H9 (cell line): Measurements from ENCODE around the gene ZBTB7A. TPM values are rescaled to one million over a fixed set of nuclear protein-coding genes. Genes with fewer than 3 reads are reported as not detected.

Source experiments
- DNase-seq: peaks from one replicate; pipeline ENCODE4 v3.0.0-alpha.2; 2017
- H2AFZ ChIP-seq: one replicate; pipeline ENCODE4 v1.6.1; 2013; ENCODE audit warnings: mild to moderate bottlenecking, low read length, control low read depth, moderate library complexity
- H2AK5ac ChIP-seq: 2 replicates; pipeline ENCODE4 v1.6.1; 2013; ENCODE audit warnings: low read length, control low read depth, mixed read lengths; ENCODE audit not compliant: insufficient read length
- H2BK120ac ChIP-seq: one replicate; pipeline ENCODE4 v1.6.1; 2013; ENCODE audit warnings: low read depth, mild to moderate bottlenecking, low read length, control low read depth, inconsistent platforms; ENCODE audit not compliant: poor library complexity, severe bottlenecking
- H2BK12ac ChIP-seq: 2 replicates; pipeline ENCODE4 v1.6.1; 2013; ENCODE audit warnings: low read length, control low read depth, mixed read lengths, low read depth; ENCODE audit not compliant: insufficient read length
- H2BK15ac ChIP-seq: 2 replicates; pipeline ENCODE4 v1.6.1; 2013; ENCODE audit warnings: low read depth, low read length, control low read depth
- H2BK20ac ChIP-seq: one replicate; pipeline ENCODE4 v1.6.1; 2013; ENCODE audit warnings: low read depth, mild to moderate bottlenecking, low read length, control low read depth, inconsistent platforms; ENCODE audit not compliant: poor library complexity, severe bottlenecking
- H2BK5ac ChIP-seq: 2 replicates; pipeline ENCODE4 v1.6.1; 2013; ENCODE audit warnings: low read length, control low read depth, mixed read lengths; ENCODE audit not compliant: insufficient read length
- H3K14ac ChIP-seq: 2 replicates; pipeline ENCODE4 v1.6.1; 2013; ENCODE audit warnings: low read length, control low read depth; ENCODE audit not compliant: insufficient read depth
- H3K18ac ChIP-seq: 2 replicates; pipeline ENCODE4 v1.6.1; 2013; ENCODE audit warnings: low read depth, mild to moderate bottlenecking, mixed read lengths, low read length, control low read depth; ENCODE audit not compliant: insufficient read length
- H3K23ac ChIP-seq: 2 replicates; pipeline ENCODE4 v1.6.1; 2013; ENCODE audit warnings: low read length, control low read depth, mixed read lengths, low read depth; ENCODE audit not compliant: insufficient read length
- H3K23me2 ChIP-seq: 2 replicates; pipeline ENCODE4 v1.6.1; 2013; ENCODE audit warnings: low read depth, mild to moderate bottlenecking, mixed read lengths, low read length, control low read depth; ENCODE audit not compliant: insufficient read length, poor library complexity, severe bottlenecking
- H3K27ac ChIP-seq: 2 replicates; pipeline ENCODE4 v1.5.1; 2013; ENCODE audit warnings: low read length, control low read depth, mixed read lengths, low read depth; ENCODE audit not compliant: insufficient read length
- H3K27me3 ChIP-seq: 2 replicates; pipeline ENCODE4 v1.6.1; 2013; ENCODE audit warnings: low read length, control low read depth, inconsistent platforms; ENCODE audit not compliant: insufficient read depth
- H3K4ac ChIP-seq: 2 replicates; pipeline ENCODE4 v1.6.1; 2013; ENCODE audit warnings: low read depth, mild to moderate bottlenecking, control low read depth, inconsistent platforms, low read length, moderate library complexity
- H3K4me1 ChIP-seq: 2 replicates; pipeline ENCODE4 v1.6.1; 2013; ENCODE audit warnings: low read length, control low read depth, inconsistent platforms; ENCODE audit not compliant: insufficient read depth
- H3K4me2 ChIP-seq: 2 replicates; pipeline ENCODE4 v1.6.1; 2013; ENCODE audit warnings: low read length, control low read depth, mixed read lengths; ENCODE audit not compliant: insufficient read length, insufficient read depth
- H3K56ac ChIP-seq: 2 replicates; pipeline ENCODE4 v1.6.1; 2013; ENCODE audit warnings: low read depth, mild to moderate bottlenecking, mixed read lengths, low read length, control low read depth; ENCODE audit not compliant: insufficient read length
- H3K79me1 ChIP-seq: 2 replicates; pipeline ENCODE4 v1.6.1; 2013; ENCODE audit warnings: low read depth, mild to moderate bottlenecking, moderate library complexity, low read length, control low read depth, inconsistent platforms; ENCODE audit not compliant: insufficient read depth, poor library complexity, severe bottlenecking
- H3K79me2 ChIP-seq: 2 replicates; pipeline ENCODE4 v1.6.1; 2013; ENCODE audit warnings: low read length, control low read depth, inconsistent platforms; ENCODE audit not compliant: insufficient read depth
- H3K9ac ChIP-seq: 2 replicates; pipeline ENCODE4 v1.6.1; 2013; ENCODE audit warnings: low read length, control low read depth, mixed read lengths; ENCODE audit not compliant: insufficient read length; ENCODE audit errors: extremely low read depth
- H3K9me3 ChIP-seq: one replicate; pipeline ENCODE4 v1.6.1; 2013; ENCODE audit warnings: low read depth, low read length, inconsistent platforms; ENCODE audit not compliant: control insufficient read depth
- H3T11ph ChIP-seq: one replicate; pipeline ENCODE4 v1.6.1; 2013; ENCODE audit warnings: mild to moderate bottlenecking, low read length, control low read depth, inconsistent platforms
- H4K20me1 ChIP-seq: one replicate; pipeline ENCODE4 v1.6.1; 2013; ENCODE audit not compliant: control insufficient read depth, insufficient read length, insufficient read depth
- H4K5ac ChIP-seq: 2 replicates; pipeline ENCODE4 v1.6.1; 2013; ENCODE audit warnings: low read depth, mild to moderate bottlenecking, mixed read lengths, low read length, control low read depth; ENCODE audit not compliant: insufficient read length
- H4K8ac ChIP-seq: replicated peaks from 2 replicates; pipeline ENCODE4 v1.6.1; 2013; ENCODE audit warnings: low read length, control low read depth, mixed read lengths, low read depth; ENCODE audit not compliant: insufficient read length
- H4K91ac ChIP-seq: 2 replicates; pipeline ENCODE4 v1.6.1; 2013; ENCODE audit warnings: low read depth, mild to moderate bottlenecking, moderate library complexity, mixed read lengths, low read length, control low read depth; ENCODE audit not compliant: insufficient read length
- H3K27ac Mint-ChIP-seq, 3 experiments: 2 replicates in 2 of 3; 3 replicates in 1 of 3; pipeline ENCODE4 v1.8.0; 2020 to 2021; ENCODE audit warnings: mixed read lengths in 3 of 3, mild to moderate bottlenecking in 1 of 3, moderate library complexity in 1 of 3
- H3K27me3 Mint-ChIP-seq: 2 replicates; pipeline ENCODE4 v1.8.0; 2021; ENCODE audit warnings: low read depth, mild to moderate bottlenecking, moderate library complexity, mixed read lengths
- H3K36me3 Mint-ChIP-seq, 3 experiments: 2 replicates in 2 of 3; 3 replicates in 1 of 3; pipeline ENCODE4 v1.8.0; 2020 to 2021; ENCODE audit warnings: low read depth in 3 of 3, mixed read lengths in 3 of 3; ENCODE audit not compliant: insufficient read depth in 1 of 3
- H3K4me1 Mint-ChIP-seq, 2 experiments: 2 replicates each; pipeline ENCODE4 v1.8.0; 2020; ENCODE audit warnings: mixed read lengths in 2 of 2
- H3K4me3 Mint-ChIP-seq, 2 experiments: 2 replicates in 1 of 2; 3 replicates in 1 of 2; pipeline ENCODE4 v1.8.0; 2020 to 2021; ENCODE audit warnings: mild to moderate bottlenecking in 2 of 2, mixed read lengths in 2 of 2, moderate library complexity in 1 of 2
- H3K9me3 Mint-ChIP-seq, 2 experiments: 2 replicates in 1 of 2; 3 replicates in 1 of 2; pipeline ENCODE4 v1.8.0; 2020; ENCODE audit warnings: mild to moderate bottlenecking in 2 of 2, mixed read lengths in 2 of 2, moderate library complexity in 1 of 2
- WGBS: extraction: QIAGEN DNeasy Blood & Tissue Kit; methylation state at CpG from one replicate; pipeline ENCODE4 v1.1.7; 2013; ENCODE audit warnings: missing lambda C conversion rate, low lambda C conversion rate, mixed read lengths; ENCODE audit not compliant: insufficient read length; ENCODE audit errors: extremely low coverage; 5-methylcytosine and 5-hydroxymethylcytosine counted together
- total RNA-seq: library from RNA; stranded (reverse); gene quantifications from 2 replicates; pipeline ENCODE4 v1.2.1, GENCODE V29; 2021
- TF ChIP-seq, protein P1 (sequence below): fragments of 200-600 bp; sonication (generic); conservative IDR thresholded peaks from 3 replicates; pipeline ENCODE4 v1.8.0; 2021; ENCODE audit warnings: antibody characterized with exemption, mild to moderate bottlenecking

The ZBTB7A gene
- total RNA-seq, 1 experiment from 2014 or later = 24.9 TPM

DNA sequence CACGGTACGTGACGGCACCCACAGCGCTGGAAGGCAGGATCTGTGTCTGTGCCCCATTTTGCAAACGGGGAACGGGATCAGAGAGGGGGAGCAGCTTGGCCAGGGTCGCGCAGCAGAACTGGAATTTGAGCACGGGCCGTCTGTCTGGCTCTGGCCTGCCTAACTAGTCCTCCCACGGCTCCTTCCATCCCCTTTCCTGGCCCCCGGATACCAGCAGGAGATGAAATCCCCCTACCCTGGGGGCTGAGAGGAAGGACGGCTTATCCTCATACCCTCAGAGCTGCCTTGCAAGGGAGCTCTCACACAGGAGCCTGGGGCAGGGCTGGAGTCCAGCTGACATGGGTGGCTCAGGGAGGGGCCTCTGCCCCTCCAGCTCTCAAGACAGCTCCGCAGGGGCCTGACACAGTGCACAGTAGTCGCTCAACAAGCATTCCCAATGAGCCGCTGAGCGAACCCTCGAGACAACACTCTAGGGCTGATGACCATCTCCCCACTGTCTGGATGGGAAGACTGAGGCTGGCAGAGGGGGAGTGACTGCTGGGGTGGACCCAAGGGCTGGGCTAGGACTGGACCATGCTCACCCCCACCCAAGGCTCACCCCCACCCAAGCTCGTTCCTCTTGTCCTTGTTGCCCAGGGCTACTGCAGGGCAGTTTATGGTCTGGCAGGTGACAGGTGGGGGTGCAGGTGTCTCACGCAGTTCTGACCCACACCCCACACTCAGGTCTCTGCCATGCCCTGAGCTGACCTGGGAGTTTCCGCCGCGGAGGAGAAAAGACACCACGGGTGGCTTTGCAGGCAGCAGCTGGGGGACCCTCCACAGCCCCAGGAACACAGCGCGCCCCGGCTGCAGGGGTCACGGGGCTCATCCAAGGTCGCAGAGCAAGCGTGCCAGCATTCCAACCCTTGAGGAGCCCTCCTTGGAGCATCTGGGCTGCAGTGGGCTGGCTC lies 4.0 kb downstream of the ZBTB7A start:
- no peaks in the 10 kb centered on the region; the same call in 1 of the 2 replicates for H3K27me3 ChIP-seq
- no peak overlapping the region for H3K4ac ChIP-seq
- H3K4me3 Mint-ChIP-seq = peak overlapping the region in 1 of 2 experiments; percentile 7; a peak in 1 of 5 replicates
- peaks cover 6 to 18% of the 10 kb centered on the region in 2 experiments for H3K4me1 Mint-ChIP-seq
- H4K8ac ChIP-seq = no peak overlapping the region
- no peak overlapping the region for H3K56ac ChIP-seq
- H3T11ph ChIP-seq = no peak overlapping the region
- no peak overlapping the region for H3K27ac ChIP-seq
- no peak overlapping the region for H3K18ac ChIP-seq
- H3K79me1 ChIP-seq = peaks cover 9% of the 10 kb centered on the region
- peaks cover 3% of the 10 kb centered on the region for H4K20me1 ChIP-seq
- H2BK120ac ChIP-seq = no peak overlapping the region
- H2BK12ac ChIP-seq = no peak overlapping the region
- no peaks in the 10 kb centered on the region for H3K9me3 Mint-ChIP-seq
- no peak for DNase-seq
- H3K14ac ChIP-seq = no peak overlapping the region
- H3K27me3 Mint-ChIP-seq = peaks cover 3% of the 10 kb centered on the region
- H3K4me2 ChIP-seq = peak overlapping the region; percentile 36
- no peaks in the 10 kb centered on the region for H3K9me3 ChIP-seq
- no peak overlapping the region for H2BK15ac ChIP-seq
- no CpG with 5 or more reads among the region's 30 CpGs for whole genome bisulfite sequencing
- H3K23me2 ChIP-seq = peaks cover 12% of the 10 kb centered on the region
- no peak overlapping the region for H3K9ac ChIP-seq
- TF ChIP-seq, protein P1, sequence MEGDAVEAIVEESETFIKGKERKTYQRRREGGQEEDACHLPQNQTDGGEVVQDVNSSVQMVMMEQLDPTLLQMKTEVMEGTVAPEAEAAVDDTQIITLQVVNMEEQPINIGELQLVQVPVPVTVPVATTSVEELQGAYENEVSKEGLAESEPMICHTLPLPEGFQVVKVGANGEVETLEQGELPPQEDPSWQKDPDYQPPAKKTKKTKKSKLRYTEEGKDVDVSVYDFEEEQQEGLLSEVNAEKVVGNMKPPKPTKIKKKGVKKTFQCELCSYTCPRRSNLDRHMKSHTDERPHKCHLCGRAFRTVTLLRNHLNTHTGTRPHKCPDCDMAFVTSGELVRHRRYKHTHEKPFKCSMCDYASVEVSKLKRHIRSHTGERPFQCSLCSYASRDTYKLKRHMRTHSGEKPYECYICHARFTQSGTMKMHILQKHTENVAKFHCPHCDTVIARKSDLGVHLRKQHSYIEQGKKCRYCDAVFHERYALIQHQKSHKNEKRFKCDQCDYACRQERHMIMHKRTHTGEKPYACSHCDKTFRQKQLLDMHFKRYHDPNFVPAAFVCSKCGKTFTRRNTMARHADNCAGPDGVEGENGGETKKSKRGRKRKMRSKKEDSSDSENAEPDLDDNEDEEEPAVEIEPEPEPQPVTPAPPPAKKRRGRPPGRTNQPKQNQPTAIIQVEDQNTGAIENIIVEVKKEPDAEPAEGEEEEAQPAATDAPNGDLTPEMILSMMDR = no peak
- H2BK20ac ChIP-seq = no peak overlapping the region
- H2BK5ac ChIP-seq = no peak overlapping the region
- H3K23ac ChIP-seq = no peak overlapping the region
- no peaks in the 10 kb centered on the region; the same call in 1 of the 2 replicates for H3K4me1 ChIP-seq
- no peak overlapping the region; a peak in 1 of 7 replicates for H3K27ac Mint-ChIP-seq
- peaks cover 32% of the 10 kb centered on the region; the same call in 1 of the 2 replicates for H3K79me2 ChIP-seq
- no peak overlapping the region for H2AFZ ChIP-seq
- H4K5ac ChIP-seq = no peak overlapping the region
- H2AK5ac ChIP-seq = no peak overlapping the region
- no peak overlapping the region for H4K91ac ChIP-seq
- peaks cover 0 to 7% (median 4%) of the 10 kb centered on the region in 3 experiments; a peak in 2 of 7 replicates for H3K36me3 Mint-ChIP-seq
